T-cell (primary cell): ENCODE results near the gene FZD7. TPM values are rescaled to one million over a fixed set of nuclear protein-coding genes. Genes with fewer than 3 reads are reported as not detected.

Experiments used
- ATAC-seq, 4 experiments: fragments of 200-7000 bp in 3 of 4; fragments of 150-1000 bp in 1 of 4; cut with Tn5 transposase; replicated peaks in 1 of 4; 1 replicate in 3 of 4; 2 replicates in 1 of 4; pipeline ENCODE4 v1.10.0; 2021; ENCODE audit warnings: moderate library complexity in 3 of 4, mild to moderate bottlenecking in 2 of 4, moderate number of reproducible peaks in 1 of 4
- CTCF ChIA-PET, 2 donors: fragments of 300-600 bp; sonication (Branson Sonifier 250); formaldehyde crosslinking; loops; one replicate each; lab custom pipeline; 2022; ENCODE audit warnings: antibody characterized with exemption in 2 of 2; lab: Charles Lee
- POLR2A ChIA-PET, 2 donors: fragments of 300-600 bp; sonication (Branson Sonifier 250); formaldehyde crosslinking; loops; one replicate each; lab custom pipeline; 2022; ENCODE audit warnings: antibody characterized with exemption in 2 of 2; lab: Charles Lee
- DNase-seq, 35 experiments: peaks; one replicate each; pipeline versions ENCODE4 v3.0.0 to v3.0.0-alpha.2; 2013 to 2023
- H3K27ac ChIP-seq: one replicate; pipeline ENCODE4 v1.5.1; 2013; ENCODE audit warnings: low read length
- H3K27me3 ChIP-seq, 2 experiments: replicated peaks in 1 of 2; 1 replicate in 1 of 2; 2 replicates in 1 of 2; pipeline versions ENCODE4 v1.6.1 to v1.7.0; 2013; ENCODE audit warnings: low read length in 1 of 2, mixed read lengths in 1 of 2; ENCODE audit not compliant: control insufficient read depth in 2 of 2, insufficient read depth in 2 of 2; ENCODE audit errors: extremely low read depth in 1 of 2
- H3K36me3 ChIP-seq, 2 donors: 1 replicate in 1 of 2; 2 replicates in 1 of 2; pipeline versions ENCODE4 v1.6.1 to v1.7.0; 2013; ENCODE audit warnings: low read length in 1 of 2; ENCODE audit not compliant: control insufficient read depth in 2 of 2, insufficient read depth in 1 of 2; ENCODE audit errors: extremely low read depth in 1 of 2
- H3K4me1 ChIP-seq, 2 experiments: 1 replicate in 1 of 2; 2 replicates in 1 of 2; pipeline versions ENCODE4 v1.6.1 to v1.7.0; 2013; ENCODE audit warnings: low read length in 2 of 2, mixed read lengths in 1 of 2; ENCODE audit not compliant: insufficient read depth in 2 of 2, control insufficient read depth in 1 of 2; ENCODE audit errors: extremely low read depth in 1 of 2
- H3K4me3 ChIP-seq, 2 donors: 1 replicate in 1 of 2; 2 replicates in 1 of 2; pipeline versions ENCODE4 v1.5.1 to v1.7.0; 2013; ENCODE audit warnings: mild to moderate bottlenecking in 2 of 2, low read length in 1 of 2, moderate library complexity in 1 of 2; ENCODE audit not compliant: control insufficient read depth in 1 of 2; ENCODE audit errors: extremely low read depth in 1 of 2
- H3K9me3 ChIP-seq: 2 replicates; pipeline ENCODE4 v1.7.0; 2013
- H3K27ac Mint-ChIP-seq, 2 donors: one replicate each; pipeline ENCODE4 v1.8.0; 2020 to 2021; ENCODE audit warnings: mild to moderate bottlenecking in 2 of 2, mixed read lengths in 2 of 2
- H3K27me3 Mint-ChIP-seq, 2 donors: one replicate each; pipeline ENCODE4 v1.8.0; 2021 to 2022; ENCODE audit warnings: mixed read lengths in 2 of 2
- H3K36me3 Mint-ChIP-seq: one replicate; pipeline ENCODE4 v1.8.0; 2021; ENCODE audit warnings: mixed read lengths
- H3K4me1 Mint-ChIP-seq, 3 donors: one replicate each; pipeline ENCODE4 v1.8.0; 2020 to 2022; ENCODE audit warnings: mixed read lengths in 3 of 3, mild to moderate bottlenecking in 1 of 3
- H3K4me3 Mint-ChIP-seq, 3 donors: one replicate each; pipeline ENCODE4 v1.8.0; 2020 to 2022; ENCODE audit warnings: mild to moderate bottlenecking in 3 of 3, mixed read lengths in 3 of 3, moderate library complexity in 3 of 3
- H3K9me3 Mint-ChIP-seq, 3 donors: one replicate each; pipeline ENCODE4 v1.8.0; 2020 to 2022; ENCODE audit warnings: mixed read lengths in 3 of 3
- WGBS: methylation state at CpG from one replicate; pipeline ENCODE4 v1.1.5; 2013; ENCODE audit warnings: missing lambda C conversion rate; ENCODE audit not compliant: insufficient coverage; 5-methylcytosine and 5-hydroxymethylcytosine counted together
- total RNA-seq, 35 experiments: library from RNA in 6 of 35; stranded (reverse) in 6 of 35; fragments of 120-200 nt in 1 of 35; gene quantifications; one replicate each; pipeline versions ENCODE4 v1.2.1 to v1.2.4 and lab custom pipeline; 2013 to 2026

Gene FZD7
- total RNA-seq, 5 donors from 2014 or later (not counting 1 experiment from before 2014, with no cell fraction given): 0.15 to 0.93 (median 0.56) TPM

- ATAC-seq (no peak), DNase-seq (no peak)
- Mint-ChIP-seq H3K36me3 (no peaks in the 10 kb centered on the region), H3K27me3 (no peaks in the 10 kb centered on the region), H3K4me1 (no peaks in the 10 kb centered on the region), H3K9me3 (no peaks in the 10 kb centered on the region), H3K4me3 (no peak overlapping the region), H3K27ac (no peak overlapping the region)
- Histone ChIP-seq H3K27me3 (peaks cover 0 to 6% of the 10 kb centered on the region in 2 experiments), H3K27ac (no peak overlapping the region), H3K9me3 (no peaks in the 10 kb centered on the region), H3K4me1 (peaks cover 0 to 2% of the 10 kb centered on the region in 2 experiments), H3K36me3 (no peaks in the 10 kb centered on the region), H3K4me3 (no peak overlapping the region)
- ChIA-PET POLR2A (interaction anchor here in 1 of 2 donors (0.6 kb wide), 1 partner anchor 540 kb away, joined by 3 read pairs; no protein-coding TSS in a partner anchor), CTCF (no interaction called here)
- no CpG with 5 or more reads among the region's 2 CpGs for WGBS
These were observed 43.6 kb upstream of the FZD7 start for GRCh38 chr2:201990069-201990468.

- POLR2A ChIA-PET: no interaction called here
- Histone ChIP-seq H3K27ac (no peak overlapping the region), H3K36me3 (no peaks in the 10 kb centered on the region), H3K27me3 (peaks cover 0 to 4% of the 10 kb centered on the region in 2 experiments), H3K9me3 (no peaks in the 10 kb centered on the region), H3K4me1 (no peaks in the 10 kb centered on the region), H3K4me3 (no peak overlapping the region)
- Mint-ChIP-seq H3K4me1 (no peaks in the 10 kb centered on the region), H3K27ac (no peak overlapping the region), H3K4me3 (no peak overlapping the region), H3K36me3 (no peaks in the 10 kb centered on the region), H3K9me3 (no peaks in the 10 kb centered on the region), H3K27me3 (peaks cover 0 to 3% of the 10 kb centered on the region in 2 donors)
- CTCF ChIA-PET: no interaction called here
- no CpG with 5 or more reads among the region's 4 CpGs for WGBS
- DNase-seq (no peak), ATAC-seq (no peak)
These were observed 40.7 kb upstream of the FZD7 start for GRCh38 chr2:201992960-201993359.

- Mint-ChIP-seq H3K36me3 (no peaks in the 10 kb centered on the region), H3K4me1 (no peaks in the 10 kb centered on the region), H3K27me3 (peaks cover 0 to 3% of the 10 kb centered on the region in 2 donors), H3K27ac (no peak overlapping the region), H3K4me3 (no peak overlapping the region), H3K9me3 (no peaks in the 10 kb centered on the region)
- Histone ChIP-seq H3K27me3 (peaks cover 0 to 4% of the 10 kb centered on the region in 2 experiments), H3K27ac (no peak overlapping the region), H3K36me3 (no peaks in the 10 kb centered on the region), H3K4me1 (no peaks in the 10 kb centered on the region), H3K9me3 (no peaks in the 10 kb centered on the region), H3K4me3 (no peak overlapping the region)
- WGBS: no CpG with 5 or more reads among the region's 2 CpGs
- DNase-seq (no peak), ATAC-seq (no peak)
- ChIA-PET POLR2A (no interaction called here), CTCF (no interaction called here)
These were observed 38.5 kb upstream of the FZD7 start for GRCh38 chr2:201994973-201995638.

- H3K27me3 ChIP-seq: peaks cover 0 to 4% of the 10 kb centered on the region in 2 experiments
- no peaks in the 10 kb centered on the region for H3K36me3 Mint-ChIP-seq
- H3K4me3 Mint-ChIP-seq: no peak overlapping the region
- H3K4me3 ChIP-seq: no peak overlapping the region
- no peaks in the 10 kb centered on the region for H3K36me3 ChIP-seq
- WGBS: 86% methylated on average over 6 of the region's 11 CpGs
- H3K27me3 Mint-ChIP-seq: peaks cover 0 to 3% of the 10 kb centered on the region in 2 donors
- no peaks in the 10 kb centered on the region for H3K4me1 Mint-ChIP-seq
- CTCF ChIA-PET: no interaction called here
- H3K9me3 ChIP-seq: no peaks in the 10 kb centered on the region
- ATAC-seq (no peak), DNase-seq (no peak)
- H3K4me1 ChIP-seq: no peaks in the 10 kb centered on the region
- H3K27ac Mint-ChIP-seq: no peak overlapping the region
- H3K27ac ChIP-seq: no peak overlapping the region
- POLR2A ChIA-PET: no interaction called here
- H3K9me3 Mint-ChIP-seq: no peaks in the 10 kb centered on the region
These were observed 37.6 kb upstream of the FZD7 start for GRCh38 chr2:201996006-201996405.

GRCh38 chr2:201996679-201997314 lies 36.9 kb upstream of the FZD7 start:
- H3K4me3 ChIP-seq: no peak overlapping the region
- H3K4me3 Mint-ChIP-seq: no peak overlapping the region
- H3K36me3 ChIP-seq: no peaks in the 10 kb centered on the region
- DNase-seq (no peak), ATAC-seq (no peak)
- no peak overlapping the region for H3K27ac ChIP-seq
- CTCF ChIA-PET: no interaction called here
- H3K27me3 Mint-ChIP-seq: peaks cover 0 to 3% of the 10 kb centered on the region in 2 donors
- peaks cover 0 to 4% of the 10 kb centered on the region in 2 experiments for H3K27me3 ChIP-seq
- H3K9me3 Mint-ChIP-seq: no peaks in the 10 kb centered on the region
- no peaks in the 10 kb centered on the region for H3K9me3 ChIP-seq
- WGBS: no CpG with 5 or more reads among the region's 8 CpGs
- no peaks in the 10 kb centered on the region for H3K4me1 Mint-ChIP-seq
- no peaks in the 10 kb centered on the region for H3K36me3 Mint-ChIP-seq
- H3K4me1 ChIP-seq: no peaks in the 10 kb centered on the region
- no peak overlapping the region for H3K27ac Mint-ChIP-seq
- POLR2A ChIA-PET: no interaction called here

- ChIA-PET POLR2A (no interaction called here), CTCF (no interaction called here)
- Histone ChIP-seq H3K27ac (no peak overlapping the region), H3K9me3 (no peaks in the 10 kb centered on the region), H3K36me3 (no peaks in the 10 kb centered on the region), H3K27me3 (peaks cover 0 to 11% of the 10 kb centered on the region in 2 experiments), H3K4me1 (no peaks in the 10 kb centered on the region), H3K4me3 (no peak overlapping the region)
- DNase-seq (no peak), ATAC-seq (no peak)
- H3K4me1 Mint-ChIP-seq: no peaks in the 10 kb centered on the region
- H3K36me3 Mint-ChIP-seq: no peaks in the 10 kb centered on the region
- no peak overlapping the region for H3K27ac Mint-ChIP-seq
- peaks cover 0 to 3% of the 10 kb centered on the region in 2 donors for H3K27me3 Mint-ChIP-seq
- 93% methylated on average over 6 of the region's 7 CpGs for WGBS
- H3K4me3 Mint-ChIP-seq: no peak overlapping the region
- no peaks in the 10 kb centered on the region for H3K9me3 Mint-ChIP-seq
These were observed 34.4 kb upstream of the FZD7 start for GRCh38 chr2:201999279-201999678.
